ENCODE measurements around the gene DNAJC16. TPM values are rescaled to one million over a fixed set of nuclear protein-coding genes. Genes with fewer than 3 reads are reported as not detected.

DNAJC16 gene
- total RNA-seq, 1 experiment from 2014 or later, result 20.7 TPM

- H3K23me2 ChIP-seq (ENCODE audit: insufficient read length, low read depth, low read length, poor library complexity, severe bottlenecking), result no peaks in the 10 kb centered on the region
- no peak overlapping the region for H2BK120ac ChIP-seq (ENCODE audit: low read depth, low read length, poor library complexity, severe bottlenecking)
- no peak overlapping the region for H3K18ac ChIP-seq (ENCODE audit: insufficient read length, low read depth, low read length)
- no peak overlapping the region for H2BK12ac ChIP-seq (ENCODE audit: insufficient read length, low read depth, low read length)
- no peak overlapping the region for H3K27ac ChIP-seq (ENCODE audit: insufficient read length, low read depth, low read length)
- Mint-ChIP-seq H3K27me3 (ENCODE audit: low read depth) (no peaks in the 10 kb centered on the region), H3K9me3 (no peaks in the 10 kb centered on the region), H3K4me1 (no peaks in the 10 kb centered on the region), H3K4me3 (no peak overlapping the region), H3K36me3 (ENCODE audit: insufficient read depth in 1 of 3, low read depth in 3 of 3) (peaks cover 17 to 61% (median 43%) of the 10 kb centered on the region in 3 experiments; a peak in 6 of 7 replicates), H3K27ac (peak overlapping the region in 2 of 3 experiments; percentile 4 to 49; a peak in 2 of 7 replicates)
- no peaks in the 10 kb centered on the region for H3K79me1 ChIP-seq (ENCODE audit: insufficient read depth, low read depth, low read length, poor library complexity, severe bottlenecking)
- no peak overlapping the region for H4K91ac ChIP-seq (ENCODE audit: insufficient read length, low read depth, low read length)
- H3K9ac ChIP-seq (ENCODE audit: extremely low read depth, insufficient read length, low read length), result no peak overlapping the region
- no peak overlapping the region for H2BK15ac ChIP-seq (ENCODE audit: low read depth, low read length)
- no peak overlapping the region for H3K4me2 ChIP-seq (ENCODE audit: insufficient read depth, insufficient read length, low read length)
- no CpG with 5 or more reads among the region's 6 CpGs for WGBS (ENCODE audit: extremely low coverage, insufficient read length, low lambda C conversion rate)
- no peak overlapping the region for H2BK20ac ChIP-seq (ENCODE audit: low read depth, low read length, poor library complexity, severe bottlenecking)
- H3K14ac ChIP-seq (ENCODE audit: insufficient read depth, low read length), result no peak overlapping the region
- no peak overlapping the region for H3T11ph ChIP-seq (ENCODE audit: low read length)
- H3K9me3 ChIP-seq (ENCODE audit: control insufficient read depth, low read depth, low read length), result no peaks in the 10 kb centered on the region
- DNase-seq, result no peak
- H2AK5ac ChIP-seq (ENCODE audit: insufficient read length, low read length), result no peak overlapping the region
- H2BK5ac ChIP-seq (ENCODE audit: insufficient read length, low read length), result no peak overlapping the region
- H4K8ac ChIP-seq (replicated peaks; ENCODE audit: insufficient read length, low read depth, low read length), result no peak overlapping the region
- no peaks in the 10 kb centered on the region for H4K20me1 ChIP-seq (ENCODE audit: control insufficient read depth, insufficient read depth, insufficient read length)
- no peak overlapping the region for H3K23ac ChIP-seq (ENCODE audit: insufficient read length, low read depth, low read length)
- H3K4me1 ChIP-seq (ENCODE audit: insufficient read depth, low read length), result no peaks in the 10 kb centered on the region
- H3K27me3 ChIP-seq (ENCODE audit: insufficient read depth, low read length), result no peaks in the 10 kb centered on the region; the same call in 1 of the 2 replicates
- no peak overlapping the region for H2AFZ ChIP-seq (ENCODE audit: low read length)
- TF ChIP-seq CTCF (conservative IDR thresholded peaks at IDR 0.05), result no peak
- H3K4ac ChIP-seq (ENCODE audit: low read depth, low read length), result no peak overlapping the region
- no peaks in the 10 kb centered on the region for H3K79me2 ChIP-seq (ENCODE audit: insufficient read depth, low read length)
- no peak overlapping the region for H3K56ac ChIP-seq (ENCODE audit: insufficient read length, low read depth, low read length)
- H4K5ac ChIP-seq (ENCODE audit: insufficient read length, low read depth, low read length), result no peak overlapping the region
Observed at GRCh38 chr1:15538771-15539170, 12.1 kb downstream of the DNAJC16 start.

Measured in H9 (cell line).